ENCODE results near the gene FAM234B.
"Not testable (repeated sequence)": the region's sequence is repeated elsewhere in the genome, so short reads cannot be mapped to it uniquely, and the experiment has no call there.

The FAM234B gene

GRCh38 chr12:13023811-13024530 is 20.2 kb upstream of the FAM234B start:
- DNase-seq: no peak

- no peak for DNase-seq
Measured at GRCh38 chr12:13024531-13024916, 19.7 kb upstream of the FAM234B start.

GRCh38 chr12:13026286-13026685 is 17.9 kb upstream of the FAM234B start:
- no peak for DNase-seq

GRCh38 chr12:13027032-13027431 is 17.1 kb upstream of the FAM234B start:
- DNase-seq: no peak

GRCh38 chr12:13027508-13027907 is 16.7 kb upstream of the FAM234B start:
- DNase-seq: no peak

GRCh38 chr12:13028825-13029570 is 15.2 kb upstream of the FAM234B start:
- DNase-seq: no peak

- DNase-seq: no peak
Measured at GRCh38 chr12:13030541-13031291, 13.5 kb upstream of the FAM234B start.

GRCh38 chr12:13032164-13032563 is 12.0 kb upstream of the FAM234B start:
- no peak for DNase-seq

GRCh38 chr12:13033476-13033875 is 10.7 kb upstream of the FAM234B start:
- no peak for DNase-seq

- not testable (repeated sequence) for DNase-seq
Measured at GRCh38 chr12:13035335-13035734, 8.8 kb upstream of the FAM234B start.

GRCh38 chr12:13036881-13037280 is 7.3 kb upstream of the FAM234B start:
- no peak for DNase-seq

GRCh38 chr12:13038491-13039161 is 5.6 kb upstream of the FAM234B start:
- no peak for DNase-seq

GRCh38 chr12:13039328-13039956 is 4.7 kb upstream of the FAM234B start:
- DNase-seq: no peak

GRCh38 chr12:13041224-13041623 is 3.0 kb upstream of the FAM234B start:
- DNase-seq: no peak

GRCh38 chr12:13042666-13043230 is 1.4 kb upstream of the FAM234B start:
- DNase-seq: no peak

- no peak for DNase-seq
Measured at GRCh38 chr12:13044906-13045299, 722 bp downstream of the FAM234B start.

- DNase-seq: no peak
Measured at GRCh38 chr12:13045816-13046215, 1.6 kb downstream of the FAM234B start.

- DNase-seq: no peak
Measured at GRCh38 chr12:13046964-13047363, 2.8 kb downstream of the FAM234B start.

GRCh38 chr12:13049816-13050215 is 5.6 kb downstream of the FAM234B start:
- no peak for DNase-seq

- no peak for DNase-seq
Measured at GRCh38 chr12:13052421-13052820, 8.2 kb downstream of the FAM234B start.

- not testable (repeated sequence) for DNase-seq
Measured at GRCh38 chr12:13053617-13054016, 9.4 kb downstream of the FAM234B start.

GRCh38 chr12:13060581-13060980 is 16.4 kb downstream of the FAM234B start:
- no peak for DNase-seq
